GM23248 (cell line): ENCODE results near the gene TCF12.

Experiments used
- EZH2 ChIP-seq: fragments of 200-600 bp; sonication (generic); IDR thresholded peaks from 2 replicates; pipeline ENCODE4 v1.6.1; 2018; ENCODE audit warnings: antibody characterized with exemption, mild to moderate bottlenecking; ENCODE audit not compliant: insufficient read depth, poor library complexity, severe bottlenecking
- EZH2phosphoT487 ChIP-seq: fragments of 200-600 bp; sonication (generic); IDR thresholded peaks from 2 replicates; pipeline ENCODE4 v1.6.1; 2018; ENCODE audit warnings: antibody characterized with exemption, moderate library complexity, mild to moderate bottlenecking, low read depth; ENCODE audit not compliant: insufficient read depth

DNA sequence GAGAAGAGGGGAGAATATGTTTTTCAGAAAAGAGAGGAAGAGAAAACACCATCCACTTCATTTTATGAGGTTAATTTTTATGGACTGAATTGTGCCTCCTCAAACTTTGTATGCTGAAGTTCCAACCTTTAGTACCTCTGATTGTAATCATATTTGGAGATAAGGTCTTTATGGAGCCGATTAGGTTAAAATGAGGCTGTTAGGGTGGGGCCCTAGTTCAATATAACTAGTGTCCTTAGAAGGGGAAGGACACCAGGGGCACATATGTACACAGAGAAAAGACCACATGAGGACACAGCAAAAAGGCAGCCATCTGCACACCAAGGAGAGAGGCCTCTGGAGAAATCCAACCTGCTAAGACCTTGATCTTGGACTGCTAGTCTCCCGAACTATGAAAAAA, 38.9 kb upstream of the TCF12 start:
- TF ChIP-seq EZH2 (no peak), EZH2phosphoT487 (no peak)
